WTC11 (cell line): Measurements from ENCODE around the gene CNOT8. TPM values are rescaled to one million over a fixed set of nuclear protein-coding genes. Genes with fewer than 3 reads are reported as not detected.

ENCODE experiments used
- ATAC-seq: fragments of 200-7000 bp; cut with Tn5 transposase; 2 replicates; pipeline ENCODE4 v1.10.0; 2021; ENCODE audit warnings: mild to moderate bottlenecking, moderate library complexity
- CTCF ChIA-PET: fragments of 300-600 bp; sonication (Branson Sonifier 250); formaldehyde crosslinking; loops from one replicate; lab custom pipeline; 2021; ENCODE audit warnings: antibody characterized with exemption; lab: Charles Lee
- POLR2A ChIA-PET: fragments of 350-600 bp; sonication (Branson Sonifier 250); formaldehyde crosslinking; loops from one replicate; lab custom pipeline; 2021; ENCODE audit warnings: antibody characterized with exemption; lab: Charles Lee
- DNase-seq: peaks from one replicate; pipeline ENCODE4 v3.0.0; 2021; ENCODE audit warnings: low spot score
- H3K27ac Mint-ChIP-seq: 2 replicates; pipeline ENCODE4 v1.8.0; 2021; ENCODE audit warnings: mixed read lengths
- H3K27me3 Mint-ChIP-seq: 2 replicates; pipeline ENCODE4 v1.8.0; 2021; ENCODE audit warnings: low read depth, mild to moderate bottlenecking, moderate library complexity, mixed read lengths
- H3K36me3 Mint-ChIP-seq: 2 replicates; pipeline ENCODE4 v1.8.0; 2021; ENCODE audit warnings: mixed read lengths
- H3K4me1 Mint-ChIP-seq: 2 replicates; pipeline ENCODE4 v1.8.0; 2022; ENCODE audit warnings: mixed read lengths
- H3K4me3 Mint-ChIP-seq: 2 replicates; pipeline ENCODE4 v1.8.0; 2021; ENCODE audit warnings: mild to moderate bottlenecking, moderate library complexity, mixed read lengths
- H3K9me3 Mint-ChIP-seq: 2 replicates; pipeline ENCODE4 v1.8.0; 2021; ENCODE audit warnings: mixed read lengths
- EMX1 ChIP-seq: fragments of 250-450 bp; sonication (Bioruptor Pico); IDR thresholded peaks from 2 replicates; pipeline ENCODE4 v1.8.0; 2021; ENCODE audit warnings: mild to moderate bottlenecking
- ESRRA ChIP-seq: sonication (generic); formaldehyde crosslinking; IDR thresholded peaks from 2 replicates; pipeline ENCODE4 v1.8.1; 2022; ENCODE audit warnings: mild to moderate bottlenecking, missing genetic modification reagents, borderline replicate concordance
- FOXP1 ChIP-seq: sonication (generic); formaldehyde crosslinking; IDR thresholded peaks from 2 replicates; pipeline ENCODE4 v1.8.0; 2022; ENCODE audit warnings: missing genetic modification reagents, mild to moderate bottlenecking, moderate library complexity, borderline replicate concordance
- GRHL2 ChIP-seq: fragments of 250-450 bp; sonication (Bioruptor Pico); IDR thresholded peaks from 2 replicates; pipeline ENCODE4 v1.8.0; 2022; ENCODE audit warnings: mild to moderate bottlenecking, moderate library complexity; ENCODE audit not compliant: insufficient replicate concordance, severe bottlenecking
- JUN ChIP-seq: sonication (generic); formaldehyde crosslinking; IDR thresholded peaks from 2 replicates; pipeline ENCODE4 v1.8.0; 2023; ENCODE audit warnings: mild to moderate bottlenecking, missing genetic modification reagents
- MAX ChIP-seq: sonication (generic); formaldehyde crosslinking; IDR thresholded peaks from 2 replicates; pipeline ENCODE4 v1.8.0; 2022; ENCODE audit warnings: mild to moderate bottlenecking, missing genetic modification reagents
- MYBL2 ChIP-seq: sonication (generic); formaldehyde crosslinking; IDR thresholded peaks from 2 replicates; pipeline ENCODE4 v1.8.1; 2023; ENCODE audit warnings: mild to moderate bottlenecking, moderate library complexity, missing genetic modification reagents
- NFYB ChIP-seq: sonication (generic); formaldehyde crosslinking; conservative IDR thresholded peaks from 2 replicates; pipeline ENCODE4 v1.8.0; 2022; ENCODE audit warnings: low read depth, missing genetic modification reagents
- NR1H2 ChIP-seq: sonication (generic); formaldehyde crosslinking; IDR thresholded peaks from 2 replicates; pipeline ENCODE4 v1.9.0; 2021; ENCODE audit warnings: mild to moderate bottlenecking, moderate library complexity, missing genetic modification reagents
- RELA ChIP-seq: sonication (generic); formaldehyde crosslinking; IDR thresholded peaks from 2 replicates; pipeline ENCODE4 v1.8.1; 2022; ENCODE audit warnings: missing genetic modification reagents, mild to moderate bottlenecking, borderline replicate concordance
- RORB ChIP-seq: fragments of 250-450 bp; sonication (Bioruptor Pico); IDR thresholded peaks from 2 replicates; pipeline ENCODE4 v1.9.0; 2021; ENCODE audit warnings: mild to moderate bottlenecking
- SP1 ChIP-seq: sonication (generic); formaldehyde crosslinking; conservative IDR thresholded peaks from 2 replicates; pipeline ENCODE4 v1.8.1; 2022; ENCODE audit warnings: missing genetic modification reagents
- USF1 ChIP-seq: sonication (generic); formaldehyde crosslinking; IDR thresholded peaks from 2 replicates; pipeline ENCODE4 v1.8.0; 2022; ENCODE audit warnings: mild to moderate bottlenecking, missing genetic modification reagents
- USF2 ChIP-seq: sonication (generic); formaldehyde crosslinking; IDR thresholded peaks from 2 replicates; pipeline ENCODE4 v1.8.1; 2023; ENCODE audit warnings: mild to moderate bottlenecking, missing genetic modification reagents, moderate library complexity
- ZNF138 ChIP-seq: sonication (generic); formaldehyde crosslinking; conservative IDR thresholded peaks from 2 replicates; pipeline ENCODE4 v1.8.1; 2022; ENCODE audit warnings: mild to moderate bottlenecking, moderate library complexity, missing genetic modification reagents
- ZNF423 ChIP-seq: fragments of 250-450 bp; sonication (Bioruptor Pico); IDR thresholded peaks from 2 replicates; pipeline ENCODE4 v2.1.2; 2022; ENCODE audit warnings: mild to moderate bottlenecking, moderate library complexity
- total RNA-seq: library from RNA; stranded (reverse); gene quantifications from 3 replicates; pipeline ENCODE4 v1.2.3, GENCODE V29; 2021
- TF ChIP-seq, protein P1 (sequence below): sonication (generic); formaldehyde crosslinking; IDR thresholded peaks from 2 replicates; pipeline ENCODE4 v1.8.0; 2023; ENCODE audit warnings: mild to moderate bottlenecking, missing genetic modification reagents
- TF ChIP-seq, protein P2 (sequence below): fragments of 250-450 bp; sonication (Bioruptor Pico); IDR thresholded peaks from 2 replicates; pipeline ENCODE4 v1.8.0; 2021; ENCODE audit warnings: mild to moderate bottlenecking
- TF ChIP-seq, protein P3 (sequence below): sonication (generic); formaldehyde crosslinking; IDR thresholded peaks from 2 replicates; pipeline ENCODE4 v1.8.0; 2022; ENCODE audit warnings: mild to moderate bottlenecking, missing genetic modification reagents

The CNOT8 gene
- total RNA-seq, 1 experiment from 2014 or later = 58.6 TPM

- Mint-ChIP-seq H3K4me3 (peak overlapping the region; percentile 83), H3K36me3 (no peaks in the 10 kb centered on the region), H3K4me1 (peaks cover 23% of the 10 kb centered on the region), H3K27ac (peak overlapping the region; percentile 97), H3K27me3 (no peaks in the 10 kb centered on the region), H3K9me3 (no peaks in the 10 kb centered on the region)
- DNase-seq (no peak), ATAC-seq (no peak)
- ChIA-PET CTCF (no interaction called here), POLR2A (no interaction called here)
- TF ChIP-seq, protein P1, sequence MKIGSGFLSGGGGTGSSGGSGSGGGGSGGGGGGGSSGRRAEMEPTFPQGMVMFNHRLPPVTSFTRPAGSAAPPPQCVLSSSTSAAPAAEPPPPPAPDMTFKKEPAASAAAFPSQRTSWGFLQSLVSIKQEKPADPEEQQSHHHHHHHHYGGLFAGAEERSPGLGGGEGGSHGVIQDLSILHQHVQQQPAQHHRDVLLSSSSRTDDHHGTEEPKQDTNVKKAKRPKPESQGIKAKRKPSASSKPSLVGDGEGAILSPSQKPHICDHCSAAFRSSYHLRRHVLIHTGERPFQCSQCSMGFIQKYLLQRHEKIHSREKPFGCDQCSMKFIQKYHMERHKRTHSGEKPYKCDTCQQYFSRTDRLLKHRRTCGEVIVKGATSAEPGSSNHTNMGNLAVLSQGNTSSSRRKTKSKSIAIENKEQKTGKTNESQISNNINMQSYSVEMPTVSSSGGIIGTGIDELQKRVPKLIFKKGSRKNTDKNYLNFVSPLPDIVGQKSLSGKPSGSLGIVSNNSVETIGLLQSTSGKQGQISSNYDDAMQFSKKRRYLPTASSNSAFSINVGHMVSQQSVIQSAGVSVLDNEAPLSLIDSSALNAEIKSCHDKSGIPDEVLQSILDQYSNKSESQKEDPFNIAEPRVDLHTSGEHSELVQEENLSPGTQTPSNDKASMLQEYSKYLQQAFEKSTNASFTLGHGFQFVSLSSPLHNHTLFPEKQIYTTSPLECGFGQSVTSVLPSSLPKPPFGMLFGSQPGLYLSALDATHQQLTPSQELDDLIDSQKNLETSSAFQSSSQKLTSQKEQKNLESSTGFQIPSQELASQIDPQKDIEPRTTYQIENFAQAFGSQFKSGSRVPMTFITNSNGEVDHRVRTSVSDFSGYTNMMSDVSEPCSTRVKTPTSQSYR = no peak
- TF ChIP-seq MYBL2 = no peak
- no peak for TF ChIP-seq ESRRA (CRISPR knock-in tag)
- TF ChIP-seq ZNF423 (CRISPR knock-in tag) = no peak
- TF ChIP-seq JUN = no peak
- TF ChIP-seq ZNF138 (CRISPR knock-in tag) = no peak
- TF ChIP-seq GRHL2 = no peak
- no peak for TF ChIP-seq NR1H2 (CRISPR knock-in tag)
- TF ChIP-seq, protein P2, sequence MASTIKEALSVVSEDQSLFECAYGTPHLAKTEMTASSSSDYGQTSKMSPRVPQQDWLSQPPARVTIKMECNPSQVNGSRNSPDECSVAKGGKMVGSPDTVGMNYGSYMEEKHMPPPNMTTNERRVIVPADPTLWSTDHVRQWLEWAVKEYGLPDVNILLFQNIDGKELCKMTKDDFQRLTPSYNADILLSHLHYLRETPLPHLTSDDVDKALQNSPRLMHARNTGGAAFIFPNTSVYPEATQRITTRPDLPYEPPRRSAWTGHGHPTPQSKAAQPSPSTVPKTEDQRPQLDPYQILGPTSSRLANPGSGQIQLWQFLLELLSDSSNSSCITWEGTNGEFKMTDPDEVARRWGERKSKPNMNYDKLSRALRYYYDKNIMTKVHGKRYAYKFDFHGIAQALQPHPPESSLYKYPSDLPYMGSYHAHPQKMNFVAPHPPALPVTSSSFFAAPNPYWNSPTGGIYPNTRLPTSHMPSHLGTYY (CRISPR knock-in tag) = no peak
- TF ChIP-seq, protein P3, sequence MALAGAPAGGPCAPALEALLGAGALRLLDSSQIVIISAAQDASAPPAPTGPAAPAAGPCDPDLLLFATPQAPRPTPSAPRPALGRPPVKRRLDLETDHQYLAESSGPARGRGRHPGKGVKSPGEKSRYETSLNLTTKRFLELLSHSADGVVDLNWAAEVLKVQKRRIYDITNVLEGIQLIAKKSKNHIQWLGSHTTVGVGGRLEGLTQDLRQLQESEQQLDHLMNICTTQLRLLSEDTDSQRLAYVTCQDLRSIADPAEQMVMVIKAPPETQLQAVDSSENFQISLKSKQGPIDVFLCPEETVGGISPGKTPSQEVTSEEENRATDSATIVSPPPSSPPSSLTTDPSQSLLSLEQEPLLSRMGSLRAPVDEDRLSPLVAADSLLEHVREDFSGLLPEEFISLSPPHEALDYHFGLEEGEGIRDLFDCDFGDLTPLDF (CRISPR knock-in tag) = no peak
Observed at GRCh38 chr5:154849264-154849785, 9.1 kb upstream of the CNOT8 start.

DNA sequence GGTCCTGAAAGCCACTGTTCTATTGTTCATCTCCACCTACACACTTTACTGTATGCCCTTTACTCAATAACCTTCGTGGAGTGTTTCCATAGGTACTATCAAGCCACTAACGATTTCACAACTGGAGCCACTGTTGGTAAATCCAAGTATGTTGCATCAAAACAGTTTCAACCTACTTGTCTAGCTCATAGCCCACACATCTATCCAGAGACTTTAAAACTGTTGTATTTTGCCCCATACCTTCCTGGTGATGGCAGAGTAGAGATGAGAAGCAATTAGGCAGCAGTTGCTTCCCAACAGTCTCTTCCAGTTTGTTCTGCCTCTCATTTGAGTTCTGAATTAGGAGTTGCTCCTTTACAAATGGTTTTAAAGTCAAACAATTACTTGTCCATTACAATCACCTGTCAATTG is 8.6 kb upstream of the CNOT8 start:
- TF ChIP-seq NFYB (CRISPR knock-in tag) (no peak), FOXP1 (CRISPR knock-in tag) (no peak), RORB (CRISPR knock-in tag) (no peak)
- ChIA-PET POLR2A (no interaction called here), CTCF (interaction anchor here (1.2 kb wide), 3 partner anchors 18 to 329 kb away, joined by 3 to 7 read pairs (median 5); no protein-coding TSS in a partner anchor)
- no peaks in the 10 kb centered on the region for H3K27me3 Mint-ChIP-seq
- peak overlapping the region; percentile 83 for H3K4me3 Mint-ChIP-seq
- no peak for DNase-seq
- peak overlapping the region; percentile 97 for H3K27ac Mint-ChIP-seq
- no peaks in the 10 kb centered on the region for H3K36me3 Mint-ChIP-seq
- ATAC-seq = peak; percentile 7; the same call in 1 of the 2 replicates
- peaks cover 23% of the 10 kb centered on the region for H3K4me1 Mint-ChIP-seq
- H3K9me3 Mint-ChIP-seq = no peaks in the 10 kb centered on the region

- POLR2A ChIA-PET = interaction anchor here (1.4 kb wide), 1 partner anchor 10 kb away, joined by 4 read pairs; no protein-coding TSS in a partner anchor
- no peaks in the 10 kb centered on the region for H3K36me3 Mint-ChIP-seq
- H3K9me3 Mint-ChIP-seq = no peaks in the 10 kb centered on the region
- DNase-seq (peak; percentile 50), ATAC-seq (peak; percentile 98)
- H3K27me3 Mint-ChIP-seq = no peaks in the 10 kb centered on the region
- peaks cover 23% of the 10 kb centered on the region for H3K4me1 Mint-ChIP-seq
- H3K27ac Mint-ChIP-seq = peak within 1 kb of the TSS; percentile 97
- CTCF ChIA-PET = interaction anchor here (0.5 to 1.2 kb wide), 4 partner anchors 18 to 329 kb away, joined by 3 to 7 read pairs (median 4); no protein-coding TSS in a partner anchor
- peak within 1 kb of the TSS; percentile 83 for H3K4me3 Mint-ChIP-seq
- TF ChIP-seq MAX (CRISPR knock-in tag) (0 out of 2 replicates have a peak, but pooled peaks have one; percentile 50), SP1 (CRISPR knock-in tag) (no peak), RELA (CRISPR knock-in tag) (no peak), USF2 (CRISPR knock-in tag) (peak; percentile 93), NR1H2 (CRISPR knock-in tag) (no peak), GRHL2 (no peak), EMX1 (CRISPR knock-in tag) (no peak), USF1 (peak; percentile 92)
- TF ChIP-seq, protein P1 = no peak
Observed at GRCh38 chr5:154850255-154851062, 8.0 kb upstream of the CNOT8 start, which contains the start of gene FAXDC2. Gene FAXDC2, minus strand, starts transcription at chr5:154850603. Its CDS starts 12,425 bp downstream, at chr5:154838178.
